Upper lobe of left lung (tissue), 6 donors: ENCODE results near the gene MTAP. TPM values are rescaled to one million over a fixed set of nuclear protein-coding genes. Genes with fewer than 3 reads are reported as not detected.
A peak's percentile ranks its signal among the peaks of the same experiment; 100 is the strongest.

Experiments
- ATAC-seq, 2 donors: fragments of 200-7000 bp; cut with Tn5 transposase; one replicate each; pipeline ENCODE4 v1.9.1; 2022; ENCODE audit warnings: mild to moderate bottlenecking in 2 of 2, moderate library complexity in 2 of 2; ENCODE audit not compliant: low FRiP score in 2 of 2
- DNase-seq, 2 donors: peaks; one replicate each; pipeline ENCODE4 v3.0.0-alpha.2; 2019 to 2020
- H3K27ac ChIP-seq, 4 donors: fragments of 200-600 bp; sonication (generic); one replicate each; pipeline ENCODE4 v1.5.1; 2016 to 2019
- H3K27me3 ChIP-seq, 4 donors: fragments of 200-600 bp; sonication (generic); one replicate each; pipeline ENCODE4 v1.5.1; 2017 to 2019
- H3K36me3 ChIP-seq, 4 donors: fragments of 200-600 bp; sonication (generic); one replicate each; pipeline ENCODE4 v1.5.1; 2016 to 2019
- H3K4me1 ChIP-seq, 4 donors: fragments of 200-600 bp; sonication (generic); one replicate each; pipeline ENCODE4 v1.5.1; 2018 to 2019
- H3K4me3 ChIP-seq, 4 donors: fragments of 200-600 bp; sonication (generic); one replicate each; pipeline ENCODE4 v1.5.1; 2017 to 2019; ENCODE audit warnings: mild to moderate bottlenecking in 2 of 4, moderate library complexity in 1 of 4
- H3K9me3 ChIP-seq, 4 donors: fragments of 200-600 bp; sonication (generic); one replicate each; pipeline ENCODE4 v1.5.1; 2018 to 2019
- EP300 ChIP-seq, 4 donors: sonication (generic); formaldehyde crosslinking; IDR thresholded peaks; one replicate each; pipeline ENCODE4 v1.5.1; 2017; ENCODE audit warnings: antibody characterized with exemption in 4 of 4, control low read depth in 2 of 4
- POLR2A ChIP-seq, 4 donors: fragments of 450-650 bp; IDR thresholded peaks; one replicate each; pipeline ENCODE4 v1.5.1; 2016 to 2017; ENCODE audit warnings: antibody characterized with exemption in 4 of 4, mild to moderate bottlenecking in 2 of 4
- POLR2AphosphoS5 ChIP-seq, 2 donors: sonication (generic); formaldehyde crosslinking; IDR thresholded peaks; one replicate each; pipeline ENCODE4 v1.5.1; 2017; ENCODE audit warnings: antibody characterized with exemption in 2 of 2
- WGBS, 2 donors: methylation state at CpG; one replicate each; pipeline ENCODE4 v1.1.5; 2017 to 2018; 5-methylcytosine and 5-hydroxymethylcytosine counted together
- total RNA-seq, 6 donors: library from RNA; depleted of rRNA in 4 of 6; stranded (reverse); fragments of >200 nt in 4 of 6; gene quantifications; one replicate each; pipeline versions ENCODE4 v1.1.0 to v1.2.1, GENCODE V29; 2016 to 2021
- TF ChIP-seq, protein P1 (sequence below), 6 experiments: fragments of 450-650 bp in 4 of 6; fragments of 200-600 bp in 2 of 6; sonication (generic) in 2 of 6; IDR thresholded peaks; one replicate each; pipeline ENCODE4 v1.5.1; 2016 to 2019; ENCODE audit warnings: antibody characterized with exemption in 6 of 6
- donor health status: DM: no; HTN: no; CAD: no; lungs with moderate emphysema.
- donor health status: DM: no; HTN: yes; CAD: no; lungs with severe emphysema.

MTAP gene
- total RNA-seq, 6 donors from 2014 or later, result 10.5 to 35.0 (median 25.7) TPM

DNA sequence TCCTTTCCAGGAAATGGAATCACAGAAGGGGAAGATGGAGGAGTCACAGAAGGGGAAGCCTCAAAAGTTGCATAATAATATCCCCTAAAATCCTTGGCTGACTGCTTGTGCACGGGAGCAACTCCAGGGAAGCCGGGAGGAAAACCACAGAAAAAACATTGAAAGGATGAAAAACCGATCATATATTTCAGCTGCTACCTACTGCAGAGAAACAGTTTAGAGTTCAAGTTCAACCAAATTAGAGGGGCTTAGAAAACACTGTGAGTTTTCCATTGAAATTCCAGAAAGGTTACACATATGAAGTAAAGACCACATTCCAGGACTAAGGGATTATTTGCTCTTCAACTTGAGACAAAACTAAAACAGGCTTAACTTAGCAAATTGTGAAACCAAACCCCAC is 37.6 kb upstream of the MTAP start:
- ATAC-seq (no peak), DNase-seq (no peak)
- H3K27ac ChIP-seq, result no peak overlapping the region
- no peaks in the 10 kb centered on the region for H3K9me3 ChIP-seq
- no peak for TF ChIP-seq EP300 (IDR thresholded peaks at IDR 0.05)
- TF ChIP-seq POLR2AphosphoS5 (IDR thresholded peaks at IDR 0.05), result no peak
- no peak for TF ChIP-seq POLR2A (IDR thresholded peaks at IDR 0.05)
- TF ChIP-seq, protein P1, sequence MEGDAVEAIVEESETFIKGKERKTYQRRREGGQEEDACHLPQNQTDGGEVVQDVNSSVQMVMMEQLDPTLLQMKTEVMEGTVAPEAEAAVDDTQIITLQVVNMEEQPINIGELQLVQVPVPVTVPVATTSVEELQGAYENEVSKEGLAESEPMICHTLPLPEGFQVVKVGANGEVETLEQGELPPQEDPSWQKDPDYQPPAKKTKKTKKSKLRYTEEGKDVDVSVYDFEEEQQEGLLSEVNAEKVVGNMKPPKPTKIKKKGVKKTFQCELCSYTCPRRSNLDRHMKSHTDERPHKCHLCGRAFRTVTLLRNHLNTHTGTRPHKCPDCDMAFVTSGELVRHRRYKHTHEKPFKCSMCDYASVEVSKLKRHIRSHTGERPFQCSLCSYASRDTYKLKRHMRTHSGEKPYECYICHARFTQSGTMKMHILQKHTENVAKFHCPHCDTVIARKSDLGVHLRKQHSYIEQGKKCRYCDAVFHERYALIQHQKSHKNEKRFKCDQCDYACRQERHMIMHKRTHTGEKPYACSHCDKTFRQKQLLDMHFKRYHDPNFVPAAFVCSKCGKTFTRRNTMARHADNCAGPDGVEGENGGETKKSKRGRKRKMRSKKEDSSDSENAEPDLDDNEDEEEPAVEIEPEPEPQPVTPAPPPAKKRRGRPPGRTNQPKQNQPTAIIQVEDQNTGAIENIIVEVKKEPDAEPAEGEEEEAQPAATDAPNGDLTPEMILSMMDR (IDR thresholded peaks at IDR 0.05), result no peak
- WGBS, 2 donors, result 61 to 75% methylated on average over 3 of the region's 3 CpGs
- H3K4me3 ChIP-seq, result no peak overlapping the region
- H3K27me3 ChIP-seq, result no peaks in the 10 kb centered on the region
- no peaks in the 10 kb centered on the region for H3K4me1 ChIP-seq
- H3K36me3 ChIP-seq, result no peaks in the 10 kb centered on the region

DNA sequence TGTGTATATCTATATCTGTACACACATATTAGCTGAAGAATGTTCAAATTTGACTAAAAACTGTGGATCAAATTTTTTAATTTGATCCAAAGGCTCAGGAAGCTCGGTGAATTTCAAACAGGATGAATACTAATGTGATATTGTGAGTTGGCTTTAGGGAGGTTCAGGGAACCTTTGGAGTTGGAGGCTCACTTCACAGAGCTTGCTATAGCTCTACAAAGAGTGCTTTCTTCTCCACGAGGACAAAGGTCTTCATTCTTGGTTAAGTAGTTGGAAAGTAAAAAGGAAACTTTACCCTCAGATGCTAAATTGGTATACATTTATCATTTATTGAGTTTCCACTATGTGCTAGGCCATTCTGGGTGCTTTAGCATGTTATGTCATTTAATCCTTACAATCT is 36.3 kb upstream of the MTAP start:
- ATAC-seq (no peak), DNase-seq (no peak)
- TF ChIP-seq POLR2A (IDR thresholded peaks at IDR 0.05), result no peak
- no peak for TF ChIP-seq POLR2AphosphoS5 (IDR thresholded peaks at IDR 0.05)
- Histone ChIP-seq H3K9me3 (no peaks in the 10 kb centered on the region), H3K4me1 (no peaks in the 10 kb centered on the region), H3K4me3 (no peak overlapping the region), H3K27me3 (no peaks in the 10 kb centered on the region), H3K27ac (no peak overlapping the region), H3K36me3 (no peaks in the 10 kb centered on the region)
- whole genome bisulfite sequencing, 2 donors, result 63 to 70% methylated on average over 2 of the region's 2 CpGs

DNA sequence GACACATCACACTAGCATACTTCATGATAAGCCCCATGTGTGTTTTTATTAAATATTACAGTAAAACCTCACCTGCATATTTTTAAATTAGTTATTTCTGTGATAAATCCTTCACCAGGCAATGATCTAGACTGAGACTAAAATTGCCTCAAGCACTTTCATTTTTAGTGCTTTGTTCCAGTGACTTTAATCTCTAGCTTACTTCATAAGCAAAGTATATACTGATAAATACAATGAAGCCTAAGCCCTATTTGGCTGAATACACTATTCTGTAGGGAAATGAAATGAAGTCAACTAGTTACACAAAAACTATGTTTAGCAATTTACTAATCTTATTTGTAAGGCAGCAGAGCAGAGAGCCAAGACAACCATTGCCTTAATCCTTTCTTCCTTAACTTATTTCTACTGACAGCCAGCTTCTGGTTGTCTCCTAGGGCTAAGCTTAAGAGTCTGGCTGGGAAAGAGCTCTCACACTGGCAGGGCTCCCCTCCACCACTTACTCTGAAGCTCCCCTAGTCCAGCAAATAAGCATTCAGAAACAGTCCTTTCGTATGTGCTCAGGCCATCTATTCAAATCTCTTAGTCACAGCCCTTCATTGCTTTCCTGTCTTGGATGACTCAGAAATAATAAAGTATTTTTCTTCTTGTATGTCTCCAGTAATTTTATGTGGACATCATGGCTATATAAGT is 31.4 kb upstream of the MTAP start:
- no peaks in the 10 kb centered on the region for H3K9me3 ChIP-seq
- H3K36me3 ChIP-seq, result no peaks in the 10 kb centered on the region
- 54 to 65% methylated on average over 1 of the region's 1 CpG for WGBS, 2 donors
- ATAC-seq, result peak in 1 of 2 donors; percentile 43
- H3K27ac ChIP-seq, result no peak overlapping the region
- no peak for TF ChIP-seq POLR2A (IDR thresholded peaks at IDR 0.05)
- no peak for TF ChIP-seq POLR2AphosphoS5 (IDR thresholded peaks at IDR 0.05)
- TF ChIP-seq, protein P1 (IDR thresholded peaks at IDR 0.05), result no peak
- no peak for TF ChIP-seq EP300 (IDR thresholded peaks at IDR 0.05)
- H3K27me3 ChIP-seq, result no peaks in the 10 kb centered on the region
- H3K4me3 ChIP-seq, result no peak overlapping the region
- no peak for DNase-seq
- no peaks in the 10 kb centered on the region for H3K4me1 ChIP-seq

DNA sequence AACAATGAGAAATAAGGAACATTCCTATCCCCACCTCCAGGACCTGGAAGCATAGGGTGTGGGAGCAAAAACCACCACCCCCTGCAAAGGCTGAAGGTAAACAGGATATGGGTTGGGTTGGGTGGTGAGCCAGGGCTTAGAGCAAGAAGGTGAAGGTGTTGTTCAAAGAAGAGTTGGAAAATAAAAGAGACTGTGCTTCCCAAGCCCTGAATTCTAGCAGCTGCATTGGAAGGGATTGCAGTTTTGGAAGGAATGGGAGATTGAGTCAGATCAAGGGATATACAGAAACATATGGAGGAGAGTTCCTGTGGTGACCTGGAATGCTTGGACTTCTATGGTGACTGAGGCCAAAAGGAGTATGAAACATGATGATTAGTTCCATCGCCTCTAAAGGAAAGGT is 24.7 kb upstream of the MTAP start:
- H3K4me3 ChIP-seq, result no peak overlapping the region
- H3K9me3 ChIP-seq, result no peaks in the 10 kb centered on the region
- DNase-seq (no peak), ATAC-seq (no peak)
- TF ChIP-seq EP300 (IDR thresholded peaks at IDR 0.05), result no peak
- no peaks in the 10 kb centered on the region for H3K4me1 ChIP-seq
- no peak overlapping the region for H3K27ac ChIP-seq
- no peaks in the 10 kb centered on the region for H3K27me3 ChIP-seq
- WGBS, 2 donors, result 81 to 89% methylated on average over 1 of the region's 1 CpG
- H3K36me3 ChIP-seq, result no peaks in the 10 kb centered on the region

DNA sequence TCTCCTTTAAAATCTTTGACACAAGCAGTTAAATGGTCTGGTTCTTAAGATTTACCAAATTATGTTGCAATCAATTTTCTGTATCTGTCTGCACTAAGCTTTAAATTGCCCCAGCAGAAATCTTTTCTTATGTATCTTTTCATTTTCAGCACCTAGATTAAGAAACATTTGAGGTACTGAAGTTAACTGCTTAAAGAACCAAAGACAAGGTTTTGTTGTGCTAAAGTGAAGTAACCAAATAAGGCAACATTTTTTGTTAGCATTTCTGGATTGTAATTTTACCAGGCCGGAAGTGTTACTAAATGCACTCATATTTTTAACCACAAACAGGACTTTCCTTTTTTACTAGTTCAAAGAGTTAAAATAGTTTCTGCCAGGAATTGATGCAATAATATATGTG is 24.1 kb upstream of the MTAP start:
- TF ChIP-seq EP300 (IDR thresholded peaks at IDR 0.05) (no peak), POLR2AphosphoS5 (IDR thresholded peaks at IDR 0.05) (no peak), POLR2A (IDR thresholded peaks at IDR 0.05) (no peak)
- TF ChIP-seq, protein P1 (IDR thresholded peaks at IDR 0.05), result no peak
- no peak for DNase-seq
- 44 to 51% methylated on average over 1 of the region's 1 CpG for WGBS, 2 donors
- Histone ChIP-seq H3K36me3 (no peaks in the 10 kb centered on the region), H3K27ac (no peak overlapping the region), H3K27me3 (no peaks in the 10 kb centered on the region), H3K9me3 (no peaks in the 10 kb centered on the region), H3K4me3 (no peak overlapping the region), H3K4me1 (no peaks in the 10 kb centered on the region)
- no peak for ATAC-seq

DNA sequence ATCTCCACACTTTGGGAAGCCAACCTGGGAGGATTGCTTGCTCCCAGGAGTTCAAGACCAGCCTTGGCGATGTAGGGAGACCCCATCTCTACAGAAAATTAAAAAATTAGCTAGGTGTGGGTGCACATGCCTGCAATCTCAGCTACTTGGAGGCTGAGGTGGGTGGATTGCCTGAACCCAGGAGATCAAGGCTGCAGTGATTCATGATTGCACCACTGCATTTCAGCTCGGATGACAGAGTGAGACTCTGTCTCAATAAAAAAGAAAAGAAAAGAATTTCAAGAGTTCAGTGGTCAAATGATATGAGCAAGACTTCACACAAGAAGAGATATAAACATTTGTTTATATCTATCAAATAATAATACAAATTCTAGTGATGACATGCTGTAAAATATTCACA is 23.0 kb upstream of the MTAP start:
- H3K36me3 ChIP-seq, result no peaks in the 10 kb centered on the region
- H3K27me3 ChIP-seq, result no peaks in the 10 kb centered on the region
- H3K4me1 ChIP-seq, result no peaks in the 10 kb centered on the region
- TF ChIP-seq, protein P1 (IDR thresholded peaks at IDR 0.05), result no peak
- TF ChIP-seq POLR2A (IDR thresholded peaks at IDR 0.05), result no peak
- TF ChIP-seq EP300 (IDR thresholded peaks at IDR 0.05), result no peak
- TF ChIP-seq POLR2AphosphoS5 (IDR thresholded peaks at IDR 0.05), result no peak
- no peaks in the 10 kb centered on the region for H3K9me3 ChIP-seq
- no peak overlapping the region for H3K4me3 ChIP-seq
- no peak overlapping the region for H3K27ac ChIP-seq
- WGBS, 2 donors, result 78 to 81% methylated on average over 2 of the region's 2 CpGs
- ATAC-seq, result no peak
- no peak for DNase-seq
